Measurements from ENCODE around the gene CD86. TPM values are rescaled to one million over a fixed set of nuclear protein-coding genes. Genes with fewer than 3 reads are reported as not detected.

CD86 gene
- total and polyA plus RNA-seq, 2 of the 8 experiments (the other 6 are each of a cell fraction or from before 2014, with no cell fraction given), result 0.12 to 0.30 TPM

DNA sequence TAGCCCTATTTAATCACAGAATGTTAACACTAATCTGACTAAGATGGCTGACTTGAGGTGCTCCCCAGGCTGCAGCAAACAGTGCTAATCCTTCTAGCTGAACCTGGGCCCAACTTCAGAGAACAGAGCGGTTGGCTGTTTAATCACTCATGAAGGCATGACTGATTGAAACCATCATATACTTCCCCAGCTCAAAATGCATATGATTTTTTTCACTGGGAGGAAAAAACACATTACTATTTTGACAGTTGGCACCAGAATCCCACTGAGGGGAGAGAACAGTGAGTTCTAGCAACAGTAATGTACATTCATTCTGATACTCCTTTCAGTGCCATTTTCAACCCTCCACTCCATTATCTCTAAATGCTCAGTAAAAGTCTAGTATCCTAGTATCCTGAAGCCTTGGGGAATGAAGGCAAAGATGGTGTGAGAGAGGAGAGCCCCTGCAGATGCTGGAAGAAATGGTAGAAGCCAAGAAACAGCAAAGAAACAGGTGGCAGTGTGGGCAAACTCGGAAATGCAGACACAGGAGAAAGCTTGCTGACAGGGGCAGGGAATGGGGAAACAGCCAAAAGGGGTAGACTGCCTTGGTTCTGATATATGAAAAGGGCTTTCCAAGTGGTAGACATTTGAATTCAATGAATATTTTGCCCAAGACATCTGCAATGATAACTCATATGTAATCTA, 93.9 kb downstream of the CD86 start:
- H3K79me2 ChIP-seq (ENCODE audit: control insufficient read depth in 1 of 2, insufficient read depth in 2 of 2, low read length in 2 of 2), result no peaks in the 10 kb centered on the region
- no peak for DNase-seq (ENCODE audit: low read depth in 1 of 2, low spot score in 2 of 2)
- no peak overlapping the region for H3K14ac ChIP-seq (ENCODE audit: insufficient read length)
- WGBS, 2 experiments (ENCODE audit: extremely low coverage in 1 of 2, insufficient coverage in 1 of 2, insufficient read length in 1 of 2, insufficient replicate concordance in 2 of 2, low coverage in 1 of 2, low lambda C conversion rate in 2 of 2, missing lambda C conversion rate in 1 of 2), result 92% methylated on average over 2 of the region's 2 CpGs; no CpG with 5 or more reads in 1 of the 2 experiments
- POLR2A ChIA-PET (ENCODE audit: partially characterized antibody), result no interaction called here
- no peak overlapping the region for H4K5ac ChIP-seq (ENCODE audit: insufficient read length, low read depth, low read length)
- H3K4me3 ChIP-seq (ENCODE audit: extremely low read depth in 1 of 4, insufficient read depth in 2 of 4, low read depth in 3 of 4, low read length in 4 of 4), result no peak overlapping the region
- H3K27me3 ChIP-seq (replicated peaks in 1 of 4; ENCODE audit: control insufficient read depth in 3 of 4, extremely low read depth in 1 of 4, insufficient read depth in 3 of 4, low read length in 3 of 4), result no peaks in the 10 kb centered on the region; a peak in 1 of 7 replicates
- no peaks in the 10 kb centered on the region for H3K79me1 ChIP-seq (ENCODE audit: low read depth, low read length)
- no peak overlapping the region for H3K56ac ChIP-seq (replicated peaks; ENCODE audit: insufficient read length, low read depth, low read length)
- H3K9ac ChIP-seq (replicated peaks in 1 of 4; ENCODE audit: extremely low read depth in 1 of 4, low read depth in 3 of 4, low read length in 3 of 4), result no peak overlapping the region
- no peak overlapping the region for H3K4ac ChIP-seq (replicated peaks; ENCODE audit: insufficient read length, low read depth, low read length)
- no peaks in the 10 kb centered on the region for H3K36me3 ChIP-seq (ENCODE audit: control insufficient read depth in 2 of 4, insufficient read depth in 4 of 4, low read length in 3 of 4)
- no peak overlapping the region for H3K23ac ChIP-seq (ENCODE audit: insufficient read length)
- no peak overlapping the region for H4K8ac ChIP-seq (ENCODE audit: extremely low read depth, insufficient read depth, low read length)
- no peak overlapping the region for H2BK120ac ChIP-seq (replicated peaks; ENCODE audit: low read depth, low read length)
- no peak overlapping the region for H2AFZ ChIP-seq (ENCODE audit: low read length)
- CTCF ChIA-PET (ENCODE audit: partially characterized antibody), result interaction anchor here (1.1 to 1.6 kb wide), 3 partner anchors 9 to 35 kb away, joined by 3 to 4 read pairs (median 3); partner anchors contain the start of gene CASR
- no peak overlapping the region for H2AK5ac ChIP-seq (ENCODE audit: low read depth, low read length)
- no peak overlapping the region for H4K91ac ChIP-seq (replicated peaks; ENCODE audit: insufficient read length, low read length)
- no peak overlapping the region for H3K27ac ChIP-seq (ENCODE audit: low read depth, low read length)
- no peak overlapping the region for H3K18ac ChIP-seq (ENCODE audit: extremely low read depth, low read length)
- FAIRE-seq, result no peak
- no peaks in the 10 kb centered on the region for H3K23me2 ChIP-seq (ENCODE audit: low read depth, low read length)
- no peak overlapping the region for H2BK5ac ChIP-seq (ENCODE audit: low read depth, low read length)
- H2BK20ac ChIP-seq (ENCODE audit: low read length), result no peak overlapping the region
- no peaks in the 10 kb centered on the region for H4K20me1 ChIP-seq (replicated peaks in 1 of 2; ENCODE audit: control insufficient read depth in 1 of 2, insufficient read depth in 2 of 2, low read length in 2 of 2)
- H3K4me2 ChIP-seq (ENCODE audit: insufficient read depth in 1 of 2, low read depth in 2 of 2, low read length in 2 of 2), result no peak overlapping the region
- no peak overlapping the region for H2BK12ac ChIP-seq (ENCODE audit: low read depth, low read length)
- H3K9me3 ChIP-seq (ENCODE audit: insufficient read depth in 2 of 2, low read depth in 1 of 2, low read length in 1 of 2), result peaks cover 5 to 7% of the 10 kb centered on the region in 2 experiments; a peak in 2 of 4 replicates
- no peak overlapping the region for H2BK15ac ChIP-seq (ENCODE audit: low read length)
- no peaks in the 10 kb centered on the region for H3K4me1 ChIP-seq (replicated peaks in 1 of 4; ENCODE audit: control insufficient read depth in 3 of 4, insufficient read depth in 4 of 4, low read length in 3 of 4)
- TF ChIP-seq TBP (IDR thresholded peaks at IDR 0.05; ENCODE audit: low read depth, low read length) (no peak), RFX5 (IDR thresholded peaks at IDR 0.05; ENCODE audit: borderline replicate concordance, low read depth, low read length) (no peak), POU5F1 (IDR thresholded peaks at IDR 0.05; ENCODE audit: low read depth, low read length) (no peak), EZH2 (IDR thresholded peaks at IDR 0.05; ENCODE audit: low read depth, low read length, severe bottlenecking) (no peak), CHD1 (IDR thresholded peaks at IDR 0.05; ENCODE audit: low read depth, low read length) (no peak), RBBP5 (IDR thresholded peaks at IDR 0.05; ENCODE audit: borderline replicate concordance, low read depth, low read length) (no peak), KDM1A (IDR thresholded peaks at IDR 0.05; ENCODE audit: borderline replicate concordance, low read length) (no peak), SRF (IDR thresholded peaks at IDR 0.05; ENCODE audit: low read depth, low read length) (no peak), RAD21 (IDR thresholded peaks at IDR 0.05 in 1 of 2, conservative IDR thresholded peaks at IDR 0.05 in 1 of 2; ENCODE audit: low read depth in 2 of 2, low read length in 2 of 2) (no peak), FOSL1 (IDR thresholded peaks at IDR 0.05; ENCODE audit: insufficient read depth, low read depth, low read length) (no peak), GABPA (IDR thresholded peaks at IDR 0.05; ENCODE audit: borderline replicate concordance, insufficient read depth, low read length) (no peak), TAF7 (optimal IDR thresholded peaks at IDR 0.05; ENCODE audit: borderline replicate concordance, low read depth, low read length) (no peak), CBX5 (IDR thresholded peaks at IDR 0.05; ENCODE audit: low read depth, low read length) (no peak)
